Activated naive CD4-positive, alpha-beta T cell treated with anti-CD3 and anti-CD28 coated beads, Interleukin-2, amount 50 U/mL, for 16 hours (primary cell): ENCODE results near the gene SMIM27.
A peak's percentile ranks its signal among the peaks of the same experiment; 100 is the strongest.
"Not testable (repeated sequence)": the region's sequence is repeated elsewhere in the genome, so short reads cannot be mapped to it uniquely, and the experiment has no call there.

Experiments
- DNase-seq: peaks from one replicate; pipeline ENCODE4 v3.0.0-alpha.2; 2020

The SMIM27 gene

DNA sequence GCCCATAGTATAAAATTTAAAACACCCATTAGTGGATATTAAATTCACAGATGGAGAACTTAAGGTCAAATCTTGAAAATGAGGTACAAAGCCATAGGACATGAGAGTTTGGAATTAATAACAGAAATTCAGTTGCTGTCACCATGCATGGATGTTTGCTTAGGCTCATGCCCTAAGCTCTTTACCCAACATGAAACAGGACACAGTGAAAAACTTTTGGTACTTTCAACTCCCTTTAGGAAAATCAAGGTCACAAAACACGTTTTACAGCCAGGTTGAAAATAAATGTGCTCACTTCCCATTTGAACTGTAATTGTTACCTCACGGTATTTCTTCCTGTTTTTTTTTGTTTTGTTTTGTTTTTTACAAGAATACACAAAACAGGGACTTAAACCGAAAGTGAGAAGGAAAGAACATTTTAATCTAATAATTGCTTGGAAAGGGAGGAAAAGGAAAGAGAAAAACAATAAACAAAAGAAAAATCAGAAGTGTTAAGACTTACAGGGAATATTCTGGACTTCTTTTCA, 6.3 kb downstream of the SMIM27 start:
- no peak for DNase-seq

DNA sequence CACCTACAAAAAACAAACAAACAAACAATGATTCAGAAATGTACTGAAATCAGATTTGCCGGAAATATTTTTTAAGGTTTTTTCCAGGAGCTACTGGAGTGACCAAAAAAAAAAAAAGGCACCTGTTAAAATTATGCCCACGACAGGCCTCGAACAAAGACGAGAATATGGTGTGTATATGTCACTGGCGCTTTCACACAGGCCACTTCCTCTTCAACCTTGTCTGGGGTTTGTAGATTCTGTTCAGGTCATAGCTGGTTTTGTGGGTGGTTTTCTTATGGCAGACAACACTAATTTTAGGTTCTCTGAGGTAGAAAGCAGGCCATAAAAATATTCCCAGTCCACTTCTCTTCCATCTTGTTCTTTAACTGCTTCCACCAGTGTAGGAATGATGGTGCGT, 13.8 kb downstream of the SMIM27 start:
- no peak for DNase-seq

DNA sequence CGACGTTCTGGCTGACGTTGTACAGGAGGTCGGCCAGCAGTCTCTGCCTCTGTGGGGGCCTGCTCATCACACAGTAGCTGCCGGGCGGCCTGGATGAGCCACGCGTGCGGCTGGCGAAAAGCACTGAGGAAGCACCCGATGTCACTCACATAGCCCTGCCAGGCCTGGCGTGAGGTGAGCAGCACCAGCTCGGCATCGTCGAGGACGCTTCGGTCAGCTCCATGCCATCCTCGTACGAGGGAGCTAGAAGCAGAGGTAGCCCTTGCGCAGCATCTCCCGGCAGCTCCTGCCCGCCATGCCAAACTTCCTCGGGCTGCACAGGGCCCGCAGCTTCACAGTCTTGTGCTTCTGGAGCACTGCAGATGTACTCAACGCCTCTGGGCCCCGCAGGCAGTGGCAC, 14.6 kb downstream of the SMIM27 start:
- DNase-seq: no peak

GRCh38 chr9:32570262-32570661, 18.1 kb downstream of the SMIM27 start:
- DNase-seq: no peak

DNA sequence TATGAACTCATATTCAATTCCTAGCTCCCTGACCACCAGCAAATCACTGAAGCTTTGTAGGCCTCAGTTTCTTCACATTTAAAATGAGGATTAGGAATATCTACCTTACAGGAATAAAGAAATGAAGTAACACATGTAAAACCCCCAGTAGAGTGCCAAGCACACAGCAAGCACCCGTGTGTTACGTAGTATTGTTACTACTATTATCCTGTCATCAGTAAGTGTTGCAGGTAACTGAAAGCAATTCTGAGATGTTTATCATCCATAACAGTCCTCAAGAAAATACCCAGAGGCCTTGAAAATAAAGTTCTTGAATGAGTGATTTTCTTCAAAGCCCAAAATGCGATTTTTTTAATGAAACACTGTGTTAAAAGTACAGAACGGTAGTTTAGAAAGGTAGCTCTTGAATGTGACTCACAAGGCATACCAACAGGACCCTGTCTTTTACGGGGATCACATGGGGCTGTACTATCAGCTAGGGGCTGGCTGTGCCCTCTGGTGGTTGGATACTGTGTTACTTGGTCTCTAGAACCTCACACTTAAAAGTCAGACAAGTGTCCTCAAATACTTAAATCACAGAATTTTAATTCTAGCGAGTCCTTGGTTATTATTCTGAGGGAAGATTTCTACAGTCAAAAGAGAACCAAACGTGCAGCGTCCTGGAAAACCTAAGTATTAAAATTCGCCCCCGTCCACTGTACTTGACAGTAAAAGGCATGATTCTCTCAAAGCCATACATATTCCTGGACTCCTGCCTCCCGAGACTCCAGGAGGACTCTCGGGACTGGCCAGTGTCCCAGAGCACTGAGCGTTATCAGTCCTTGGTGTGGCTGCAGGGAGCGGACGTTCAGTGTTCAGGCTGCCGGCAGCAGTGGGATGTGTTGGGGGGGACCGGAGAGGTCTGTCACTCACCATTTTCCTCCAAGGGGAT, 20.1 kb downstream of the SMIM27 start:
- DNase-seq: peak; percentile 76

DNA sequence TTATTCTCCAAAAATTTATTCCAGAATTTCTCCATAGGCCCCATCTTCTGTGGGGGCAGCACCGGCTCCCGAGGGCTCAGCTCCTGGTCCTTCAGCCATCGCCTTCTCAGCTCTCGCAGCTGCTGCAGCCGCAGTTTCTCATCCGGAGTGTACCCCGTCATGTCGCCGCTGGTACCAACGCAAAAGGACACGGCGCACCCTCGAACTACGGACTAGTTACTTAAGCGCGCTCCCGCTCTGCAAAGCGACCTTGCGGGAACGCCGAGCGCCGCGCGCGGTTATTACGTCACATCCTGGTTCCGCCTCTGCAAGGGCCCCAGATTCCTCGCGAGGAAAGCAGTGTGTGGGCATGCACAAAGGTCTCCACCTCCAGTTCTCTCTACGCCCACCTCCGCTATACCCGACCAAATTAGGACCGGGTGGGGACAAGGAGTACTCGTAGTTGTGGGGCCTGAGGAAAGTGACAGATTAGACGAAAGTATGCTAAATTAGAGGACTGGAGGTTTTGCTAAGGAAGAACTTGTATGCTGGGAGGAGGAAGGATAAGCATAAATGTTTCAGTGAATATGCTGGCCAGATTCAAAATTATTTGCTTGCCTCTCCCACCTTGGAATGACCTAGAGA, 20.9 kb downstream of the SMIM27 start, which contains the start of gene NDUFB6:
Gene NDUFB6, minus strand, starts transcription at position 260 of the 624 bp plus-strand sequence. Its CDS starts 99 bp downstream, at position 161.
- peak; percentile 95 for DNase-seq

- DNase-seq: no peak
Observed at GRCh38 chr9:32573821-32574220, 21.7 kb downstream of the SMIM27 start.

DNA sequence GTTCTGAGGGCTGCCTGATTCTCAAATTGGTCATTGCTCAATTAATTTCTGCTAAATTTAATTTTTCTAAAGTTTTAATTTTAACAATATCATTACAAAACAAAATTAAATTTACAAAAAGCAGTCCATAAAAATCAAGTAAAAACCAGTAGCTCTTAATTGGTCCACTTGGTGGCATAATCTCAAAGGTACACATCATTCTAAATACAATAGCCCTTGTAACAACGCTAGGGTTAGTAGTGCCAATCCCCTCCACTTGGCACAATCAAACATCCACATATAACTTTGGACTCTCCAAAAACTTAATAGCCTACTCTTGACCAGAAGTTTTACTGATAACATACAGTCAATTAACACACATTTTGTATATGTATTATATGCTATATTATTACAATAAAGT, 22.7 kb downstream of the SMIM27 start:
- DNase-seq: no peak

DNA sequence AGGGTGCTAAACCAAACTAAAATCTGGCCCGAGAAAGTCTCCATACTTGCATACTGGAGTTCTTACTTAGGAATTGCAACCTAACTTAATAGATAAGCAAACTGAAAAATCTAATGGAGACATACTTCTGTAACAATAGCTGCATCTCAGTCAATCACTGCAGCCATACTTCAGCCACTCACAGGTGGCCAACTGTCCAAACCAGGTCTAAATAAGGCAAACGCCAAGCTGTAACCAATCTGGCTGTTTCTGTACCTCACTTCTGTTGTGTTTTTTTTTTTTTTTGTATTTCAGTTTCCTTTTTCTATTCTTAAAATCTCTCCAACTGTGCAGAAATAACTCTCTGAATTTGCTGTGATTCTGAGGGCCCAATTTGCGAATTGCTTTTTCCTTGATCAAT, 25.2 kb downstream of the SMIM27 start:
- no peak for DNase-seq

DNA sequence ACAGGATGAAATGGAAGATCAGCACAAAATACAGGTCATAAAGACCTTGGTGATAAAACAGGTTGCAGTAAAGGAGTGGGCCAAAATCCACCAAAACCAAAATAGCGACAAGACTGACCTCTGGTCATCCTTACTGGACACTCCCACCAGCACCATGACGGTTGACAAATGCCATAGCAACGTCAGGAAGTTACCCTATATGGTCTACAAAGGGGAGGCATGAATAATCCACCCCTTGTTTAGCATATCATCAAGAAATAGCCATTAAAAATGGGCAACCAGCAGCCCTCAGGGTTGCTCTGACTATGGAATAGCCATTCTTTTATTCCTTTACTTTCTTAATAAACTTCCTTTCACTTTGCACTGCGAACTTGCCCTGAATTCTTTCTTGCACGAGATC, 26.8 kb downstream of the SMIM27 start:
- DNase-seq: no peak

GRCh38 chr9:32579706-32580331, 27.7 kb downstream of the SMIM27 start:
- DNase-seq: peak; percentile 77

- no peak for DNase-seq
Observed at GRCh38 chr9:32580631-32581300, 28.6 kb downstream of the SMIM27 start.

DNA sequence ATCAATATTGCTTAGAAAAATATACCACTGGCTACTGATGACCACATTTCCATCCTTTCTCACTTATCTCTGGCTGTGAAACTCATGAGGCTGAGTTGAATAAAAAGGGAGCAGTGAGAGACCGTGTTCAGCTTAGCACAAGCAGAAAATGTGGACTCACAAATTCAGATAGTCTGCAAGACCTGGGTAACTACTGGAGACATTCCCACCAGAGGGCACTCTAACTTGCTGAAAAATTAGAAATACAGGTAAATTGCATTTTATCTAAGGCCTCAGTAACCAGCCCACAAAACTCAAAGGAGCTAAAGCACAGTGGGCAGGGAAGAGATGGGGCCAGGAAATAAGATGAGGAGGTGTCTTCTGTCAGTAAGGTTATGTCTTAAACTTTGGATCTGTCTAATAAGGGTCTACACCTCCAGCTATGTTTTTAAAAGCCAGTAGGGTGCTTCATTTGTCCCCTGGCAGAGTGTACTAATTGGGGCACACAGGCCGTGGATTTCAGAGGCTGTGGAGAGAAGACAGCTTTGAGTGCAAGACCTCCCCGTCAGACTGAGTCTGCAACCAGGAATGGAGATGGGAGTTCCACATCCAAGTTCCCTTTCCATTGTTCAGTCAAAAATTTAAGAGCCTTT, 29.5 kb downstream of the SMIM27 start:
- no peak for DNase-seq

DNA sequence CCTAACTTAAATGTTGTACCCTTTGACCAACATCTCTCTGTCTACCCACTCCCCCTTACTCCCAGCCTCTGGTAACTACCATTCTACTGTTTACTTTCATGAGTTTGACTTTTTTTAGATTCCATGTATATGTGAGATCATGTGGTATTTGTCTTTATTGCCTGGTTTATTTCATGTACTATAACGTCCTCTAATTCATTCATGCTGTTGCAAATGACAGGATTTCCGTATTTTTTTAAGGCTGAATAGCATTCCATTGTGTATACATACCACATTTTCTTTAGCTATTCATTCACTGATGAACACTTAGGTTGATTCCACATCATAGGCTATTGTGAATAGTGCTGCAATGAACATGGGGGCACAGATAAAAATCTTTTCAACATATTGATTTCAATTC, 32.7 kb downstream of the SMIM27 start:
- DNase-seq: no peak

DNA sequence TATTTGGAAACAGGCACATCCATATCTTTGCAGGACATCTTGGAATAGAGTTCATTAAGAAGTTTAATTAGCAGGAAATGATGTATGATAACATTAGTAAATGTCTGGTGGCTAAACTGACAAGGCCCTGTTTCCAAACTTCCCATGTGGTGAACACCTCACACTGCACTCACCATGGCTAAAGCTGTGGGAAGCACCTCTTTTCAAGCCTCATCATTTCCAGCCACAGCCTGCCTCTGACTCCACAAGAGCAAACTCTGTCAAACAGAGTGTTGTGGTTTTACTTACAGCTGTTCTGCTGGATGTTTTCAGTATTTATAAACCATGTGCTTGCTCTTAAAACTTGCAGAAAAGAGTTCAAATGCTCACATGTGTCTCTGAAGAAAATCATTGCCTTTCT, 35.8 kb downstream of the SMIM27 start:
- no peak for DNase-seq

- DNase-seq: no peak
Observed at GRCh38 chr9:32589083-32589723, 37.1 kb downstream of the SMIM27 start.

DNA sequence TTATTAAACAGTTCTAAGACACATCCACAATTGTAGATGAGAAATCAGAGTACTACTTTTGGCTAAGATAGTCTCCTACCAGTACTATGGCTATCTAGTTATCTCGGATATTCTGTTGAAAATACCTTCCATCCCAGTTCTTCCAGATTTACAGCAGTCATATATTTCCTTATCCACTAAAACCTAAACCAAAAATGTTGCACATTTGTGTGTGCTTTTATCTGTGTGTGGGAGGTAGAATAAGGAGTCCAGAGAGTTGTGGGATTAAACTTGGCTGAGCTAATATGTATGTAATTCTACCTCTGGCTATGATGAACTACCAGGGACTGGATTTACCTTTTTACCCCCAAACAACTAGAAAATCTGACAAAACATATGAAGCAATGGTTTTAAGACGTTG, 38.3 kb downstream of the SMIM27 start:
- no peak for DNase-seq

DNA sequence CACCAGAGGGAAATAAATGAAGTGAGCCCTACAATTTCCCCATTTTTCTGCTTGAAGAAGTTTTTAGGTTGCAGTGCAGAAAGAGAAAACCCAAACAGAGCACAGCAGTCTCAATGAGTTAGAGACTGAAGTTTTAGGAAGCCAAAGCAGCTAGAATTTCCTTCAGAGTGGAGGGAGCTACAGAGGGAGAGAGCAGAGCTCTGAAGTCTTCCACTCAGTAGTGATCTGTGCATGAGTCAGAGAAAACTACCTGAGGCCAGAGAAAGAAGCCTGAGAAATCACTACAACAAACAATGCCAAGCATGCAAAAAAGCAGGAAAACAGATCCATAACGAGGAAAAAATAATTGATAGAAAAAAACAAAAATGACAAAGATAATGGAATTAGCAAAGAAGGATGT, 38.8 kb downstream of the SMIM27 start:
- DNase-seq: no peak

- no peak for DNase-seq
Observed at GRCh38 chr9:32596096-32596865, 44.2 kb downstream of the SMIM27 start.

DNA sequence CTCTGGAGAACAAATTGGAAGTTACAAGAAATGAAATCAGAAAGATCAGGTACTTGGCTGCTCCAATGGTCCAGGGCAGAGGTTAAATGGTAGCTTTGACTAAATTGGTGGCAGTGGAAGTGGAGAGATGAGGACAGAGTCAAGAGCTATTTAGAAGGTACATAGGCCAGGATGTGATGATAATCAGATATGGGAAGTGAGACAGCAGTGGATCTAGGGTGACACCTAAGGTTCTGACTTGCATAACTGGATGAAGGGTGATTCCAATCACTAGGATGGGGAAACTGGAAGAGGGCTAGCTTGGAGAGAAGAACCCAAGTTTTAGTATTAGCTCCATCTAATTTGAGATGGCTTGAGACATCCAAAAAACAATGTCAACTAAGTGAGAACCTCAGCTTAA, 44.8 kb downstream of the SMIM27 start:
- DNase-seq: no peak

DNA sequence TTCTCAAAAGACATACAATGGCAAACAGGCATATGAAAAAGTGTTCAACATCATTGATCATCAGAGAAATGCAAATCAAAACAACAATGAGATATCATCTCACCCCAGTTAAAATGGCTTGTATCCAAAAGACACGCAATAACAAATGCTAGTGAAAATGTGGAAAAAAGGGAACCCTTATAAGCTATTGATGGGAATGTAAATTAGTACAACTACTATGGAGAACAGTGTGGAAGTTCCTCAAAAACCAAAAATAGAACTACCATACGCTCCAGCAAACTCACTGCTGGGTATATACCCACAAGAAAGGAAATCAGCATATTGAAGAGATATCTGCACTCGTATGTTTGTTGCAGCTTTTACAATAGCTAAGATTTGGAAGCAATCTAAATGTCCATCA, 46.9 kb downstream of the SMIM27 start:
- DNase-seq: not testable (repeated sequence)
